COLO668 (cell line): Measurements from ENCODE around the gene EPHA8.

ENCODE experiments used
- DNase-seq: peaks from one replicate; lab custom pipeline; 2025; ENCODE audit not compliant: unreplicated experiment; lab: John Stamatoyannopoulos, UW

Gene EPHA8

DNA sequence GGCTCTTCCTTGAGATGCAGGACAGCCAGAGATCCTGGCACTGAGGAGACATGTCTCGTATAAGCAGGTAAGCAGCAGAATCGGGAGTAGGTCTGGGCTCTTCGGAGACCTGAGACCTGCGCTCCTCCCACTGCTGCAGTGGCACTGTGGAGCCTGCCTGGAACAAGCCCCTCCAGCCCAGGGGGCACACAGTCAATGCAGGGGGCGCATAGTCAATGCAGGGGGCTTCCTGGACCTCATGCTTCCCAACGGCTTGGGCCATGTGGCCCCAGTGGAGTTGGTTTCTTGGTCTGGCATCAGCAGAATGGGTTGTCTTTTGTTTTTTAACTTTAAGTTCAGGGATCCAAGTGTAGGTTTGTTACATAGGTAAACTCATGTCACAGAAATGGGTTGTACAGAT lies 27.9 kb upstream of the EPHA8 start:
- no peak for DNase-seq

GRCh38 chr1:22536506-22536905 lies 26.8 kb upstream of the EPHA8 start:
- DNase-seq = no peak

DNA sequence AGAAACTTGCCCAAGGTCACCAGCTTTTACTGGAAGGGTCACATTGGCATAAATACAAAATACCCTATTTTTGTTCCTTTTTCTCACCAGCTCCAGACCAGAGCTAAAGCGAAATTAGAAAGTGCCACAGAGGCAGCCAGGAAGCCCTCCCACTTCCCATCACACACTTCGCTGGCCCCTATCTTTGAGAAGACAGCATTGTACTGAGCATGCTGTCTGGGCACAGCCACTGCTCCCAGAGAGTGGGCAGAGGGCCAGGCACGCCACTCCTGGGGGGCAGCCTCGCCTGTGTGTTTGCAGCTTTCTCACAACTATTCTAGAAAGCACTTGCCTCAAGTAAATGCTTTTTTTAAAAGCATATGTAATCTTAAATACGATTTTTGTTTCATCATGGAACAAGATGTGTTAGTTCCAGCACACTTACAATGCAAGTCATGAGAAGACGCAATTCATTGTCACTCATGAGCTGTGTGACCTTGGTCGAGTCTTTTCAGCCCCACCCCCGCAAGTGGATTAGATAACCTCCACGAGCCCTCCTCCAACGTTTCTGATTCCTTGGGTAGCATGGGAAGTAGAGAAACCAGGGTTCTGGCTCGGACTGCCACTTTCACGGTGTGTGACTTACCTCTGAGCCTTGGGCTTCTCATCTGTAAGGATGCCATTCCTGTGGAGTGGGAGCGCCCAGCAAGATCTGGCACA lies 25.7 kb upstream of the EPHA8 start:
- DNase-seq = no peak

- no peak for DNase-seq
These were observed 23.7 kb upstream of the EPHA8 start for GRCh38 chr1:22539510-22540118.

GRCh38 chr1:22540337-22540736 lies 23.0 kb upstream of the EPHA8 start:
- DNase-seq = no peak

DNA sequence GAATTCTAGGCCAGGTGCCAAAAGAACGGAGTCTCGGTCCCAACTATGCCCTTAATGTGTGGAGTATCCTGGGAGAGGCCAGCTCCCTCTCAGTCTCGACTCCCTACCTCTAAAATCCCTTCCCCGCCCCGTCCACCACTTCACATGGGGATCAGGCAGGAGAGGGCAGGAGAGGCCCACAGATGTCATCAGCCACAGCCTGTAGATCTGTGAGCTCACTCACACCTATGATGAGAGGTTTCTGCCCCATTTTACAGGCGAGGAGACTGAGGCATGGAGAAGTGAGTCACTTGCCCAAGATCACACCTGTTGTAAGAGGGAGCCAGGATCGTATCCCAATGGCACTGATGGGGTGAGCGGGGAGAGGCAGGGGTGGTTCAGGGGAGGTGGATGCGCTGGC lies 20.4 kb upstream of the EPHA8 start:
- DNase-seq = no peak

- no peak for DNase-seq
These were observed 19.6 kb upstream of the EPHA8 start for GRCh38 chr1:22543679-22544078.

DNA sequence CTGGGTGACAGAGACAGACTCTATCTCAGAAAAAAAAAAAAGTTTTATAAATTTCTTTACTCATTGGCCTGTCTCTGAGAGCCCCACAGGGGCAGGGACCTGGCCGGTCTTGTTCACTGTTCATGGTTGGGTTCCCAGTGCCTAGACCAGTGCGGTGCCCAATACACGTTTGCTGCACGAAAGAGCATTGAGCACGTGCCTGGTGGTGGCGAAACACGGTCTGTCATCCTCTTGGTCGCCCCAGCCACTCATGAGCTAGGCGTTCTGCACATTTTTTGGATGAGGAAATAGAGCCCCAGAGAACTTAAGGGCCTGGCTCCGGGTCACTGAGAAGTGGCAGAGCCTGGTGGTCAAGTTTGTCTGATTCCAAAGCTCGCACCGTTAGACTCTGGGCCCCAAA lies 18.7 kb upstream of the EPHA8 start:
- DNase-seq = no peak

DNA sequence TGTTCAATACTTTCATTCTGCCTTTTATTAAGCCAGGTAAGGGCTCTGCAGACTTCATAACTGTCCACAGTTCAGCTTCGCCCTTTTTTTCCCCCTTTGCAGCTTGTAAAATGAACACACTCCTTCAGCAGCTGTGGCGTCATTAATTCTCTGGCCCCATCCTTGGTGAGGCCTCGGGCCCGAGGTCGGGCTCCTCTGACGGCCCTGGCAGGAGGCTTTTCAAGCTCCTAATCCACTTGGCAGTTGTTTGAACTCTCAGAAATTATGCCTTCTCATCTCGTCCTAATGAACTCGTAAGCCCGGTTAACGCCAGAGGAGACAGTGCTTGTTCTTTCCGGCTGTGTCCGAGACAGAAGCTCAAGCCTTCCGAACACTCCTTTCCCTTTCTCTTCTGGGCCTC lies 18.1 kb upstream of the EPHA8 start:
- DNase-seq = no peak

DNA sequence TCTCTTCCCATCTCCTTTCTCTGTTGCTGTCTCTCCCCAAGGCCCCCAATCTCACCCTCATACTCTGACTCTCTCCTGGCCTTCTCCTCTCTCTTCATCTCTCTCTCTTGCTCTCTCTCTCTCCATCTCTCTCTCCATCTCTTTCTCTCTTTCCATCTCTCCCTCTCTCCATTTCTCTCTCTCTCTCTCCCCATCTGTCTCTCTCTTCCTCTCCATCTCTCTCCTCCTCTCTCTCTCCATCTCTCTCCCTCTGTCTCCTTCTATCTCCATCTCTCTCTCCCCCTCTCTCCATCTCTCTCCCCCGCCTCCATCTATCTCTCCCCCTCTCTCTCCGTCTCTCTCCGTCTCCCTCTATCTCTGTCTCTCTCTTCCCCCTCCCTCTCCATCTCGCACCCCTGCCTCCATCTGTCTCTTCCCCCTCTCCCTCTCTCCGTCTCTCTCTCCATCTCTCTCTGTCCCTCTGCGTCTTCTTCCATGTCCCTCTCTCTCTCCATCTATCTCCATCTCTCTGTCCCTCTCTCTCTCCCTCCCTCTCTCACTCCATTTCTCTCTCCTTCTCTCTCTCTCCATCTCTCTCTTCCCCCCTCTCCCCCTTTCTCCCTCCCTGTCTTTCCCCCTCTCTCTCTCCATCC lies 16.0 kb upstream of the EPHA8 start:
- no peak for DNase-seq

- no peak for DNase-seq
These were observed 15.3 kb upstream of the EPHA8 start for GRCh38 chr1:22547818-22548462.

GRCh38 chr1:22550021-22550420 lies 13.3 kb upstream of the EPHA8 start:
- DNase-seq = no peak

DNA sequence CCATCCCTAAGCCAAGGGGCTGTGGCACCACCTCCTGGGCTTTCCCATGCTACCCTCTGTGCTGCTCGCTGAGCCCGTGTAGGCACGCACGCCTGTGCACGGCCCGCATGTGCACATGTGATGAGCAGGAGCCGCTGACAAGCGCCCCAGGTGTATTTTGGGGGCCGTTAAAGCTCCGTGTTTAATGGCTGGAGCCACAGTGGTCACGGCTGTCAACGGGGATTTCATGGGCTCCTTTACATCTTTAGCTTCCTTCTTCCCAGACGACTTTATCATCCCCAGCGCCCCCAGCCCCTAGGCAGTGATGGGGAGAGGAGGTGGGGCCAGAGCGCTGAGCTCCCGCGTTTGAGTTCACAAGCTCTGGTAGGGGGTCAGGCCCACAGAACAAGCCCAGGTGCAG lies 11.7 kb upstream of the EPHA8 start:
- DNase-seq = no peak

DNA sequence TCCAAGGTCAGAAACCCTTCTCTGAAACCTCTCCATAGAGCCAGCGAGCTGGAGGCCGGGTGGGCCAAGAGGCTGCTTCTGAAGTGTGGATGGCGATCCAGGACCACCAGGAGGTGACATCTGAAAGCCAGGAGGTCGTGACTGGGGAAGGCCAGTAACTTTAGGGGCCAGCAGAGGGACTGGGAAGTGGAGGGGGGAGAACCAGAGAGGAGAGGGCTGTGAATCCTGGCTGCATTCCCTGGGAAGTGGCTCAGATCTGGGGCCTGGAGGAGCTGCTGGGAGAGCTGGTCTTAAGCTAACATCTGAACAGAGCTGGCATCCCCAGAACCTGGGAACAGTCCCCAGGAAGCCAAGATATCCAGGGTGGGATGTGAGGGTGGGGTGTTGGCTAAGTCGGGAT lies 11.3 kb upstream of the EPHA8 start:
- no peak for DNase-seq

- DNase-seq = no peak
These were observed 10.0 kb upstream of the EPHA8 start for GRCh38 chr1:22553104-22553880.

- DNase-seq = no peak
These were observed 9.2 kb upstream of the EPHA8 start for GRCh38 chr1:22553991-22554522.

DNA sequence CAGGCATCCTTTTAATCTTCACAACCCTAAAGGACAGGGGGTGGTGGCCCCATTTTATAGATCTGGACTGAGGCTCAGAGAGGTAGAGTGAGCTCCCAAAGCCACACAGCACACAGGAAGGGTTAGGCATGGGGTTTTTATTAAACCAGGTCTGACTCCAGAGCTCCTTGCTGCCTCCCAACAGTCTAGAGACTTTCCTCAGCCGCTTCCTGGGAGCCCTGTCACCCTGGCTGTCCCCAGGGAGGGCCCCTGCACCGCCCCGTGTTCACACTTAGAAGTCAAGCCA lies 8.0 kb upstream of the EPHA8 start:
- no peak for DNase-seq

GRCh38 chr1:22556391-22557104 lies 6.7 kb upstream of the EPHA8 start:
- DNase-seq = no peak

GRCh38 chr1:22557341-22557950 lies 5.8 kb upstream of the EPHA8 start:
- peak; percentile 34 for DNase-seq
